Measurements from ENCODE around the gene SUSD4.

The SUSD4 gene

GRCh38 chr1:223249854-223250631 is 113.9 kb downstream of the SUSD4 start:
- no peak for DNase-seq (ENCODE audit: low read depth)

- DNase-seq (ENCODE audit: low read depth) = no peak
Measured at GRCh38 chr1:223248770-223249140, 115.2 kb downstream of the SUSD4 start.

- DNase-seq (ENCODE audit: low read depth) = no peak
Measured at GRCh38 chr1:223248001-223248769, 115.8 kb downstream of the SUSD4 start.

- DNase-seq (ENCODE audit: low read depth) = no peak
Measured at GRCh38 chr1:223246476-223247112, 117.4 kb downstream of the SUSD4 start.

GRCh38 chr1:223245983-223246382 is 118.0 kb downstream of the SUSD4 start:
- no peak for DNase-seq (ENCODE audit: low read depth)

GRCh38 chr1:223245411-223245810 is 118.6 kb downstream of the SUSD4 start:
- DNase-seq (ENCODE audit: low read depth) = no peak

GRCh38 chr1:223244366-223245103 is 119.4 kb downstream of the SUSD4 start:
- no peak for DNase-seq (ENCODE audit: low read depth)

- no peak for DNase-seq (ENCODE audit: low read depth)
Measured at GRCh38 chr1:223243441-223244050, 120.4 kb downstream of the SUSD4 start.

GRCh38 chr1:223242971-223243370 is 121.0 kb downstream of the SUSD4 start:
- no peak for DNase-seq (ENCODE audit: low read depth)

GRCh38 chr1:223242382-223242955 is 121.5 kb downstream of the SUSD4 start:
- no peak for DNase-seq (ENCODE audit: low read depth)

- DNase-seq (ENCODE audit: low read depth) = no peak
Measured at GRCh38 chr1:223240122-223240521, 123.9 kb downstream of the SUSD4 start.

- no peak for DNase-seq (ENCODE audit: low read depth)
Measured at GRCh38 chr1:223235091-223235490, 128.9 kb downstream of the SUSD4 start.

GRCh38 chr1:223234534-223234933 is 129.4 kb downstream of the SUSD4 start:
- no peak for DNase-seq (ENCODE audit: low read depth)

GRCh38 chr1:223234170-223234514 is 129.8 kb downstream of the SUSD4 start:
- DNase-seq (ENCODE audit: low read depth) = no peak

- no peak for DNase-seq (ENCODE audit: low read depth)
Measured at GRCh38 chr1:223233410-223234169, 130.4 kb downstream of the SUSD4 start.

GRCh38 chr1:223233019-223233409 is 131.0 kb downstream of the SUSD4 start:
- no peak for DNase-seq (ENCODE audit: low read depth)

- DNase-seq (ENCODE audit: low read depth) = no peak
Measured at GRCh38 chr1:223231581-223231980, 132.4 kb downstream of the SUSD4 start.

- no peak for DNase-seq (ENCODE audit: low read depth)
Measured at GRCh38 chr1:223231011-223231572, 132.9 kb downstream of the SUSD4 start.

GRCh38 chr1:223230161-223230881 is 133.7 kb downstream of the SUSD4 start:
- DNase-seq (ENCODE audit: low read depth) = no peak

- no peak for DNase-seq (ENCODE audit: low read depth)
Measured at GRCh38 chr1:223229756-223230155, 134.2 kb downstream of the SUSD4 start.

Measured in activated gamma-delta T cell treated with anti-CD3 and anti-CD28 coated beads, Interleukin-2, amount 50 U/mL, for 16 hours (primary cell).